Glomerular endothelial cell (primary cell): Measurements from ENCODE around the gene NR4A2. TPM values are rescaled to one million over a fixed set of nuclear protein-coding genes. Genes with fewer than 3 reads are reported as not detected.

Experiments used
- DNase-seq: peaks from one replicate; pipeline ENCODE4 v3.0.0-alpha.2; 2011; ENCODE audit warnings: low read depth, low spot score; ENCODE audit errors: extremely low read depth
- total RNA-seq: library from RNA; depleted of rRNA; stranded (reverse); fragments of >200 nt; gene quantifications from 2 replicates; pipeline ENCODE4 v1.2.3, GENCODE V29; 2015

Gene NR4A2
- total RNA-seq, 1 donor from 2014 or later: 0.58 TPM

DNA sequence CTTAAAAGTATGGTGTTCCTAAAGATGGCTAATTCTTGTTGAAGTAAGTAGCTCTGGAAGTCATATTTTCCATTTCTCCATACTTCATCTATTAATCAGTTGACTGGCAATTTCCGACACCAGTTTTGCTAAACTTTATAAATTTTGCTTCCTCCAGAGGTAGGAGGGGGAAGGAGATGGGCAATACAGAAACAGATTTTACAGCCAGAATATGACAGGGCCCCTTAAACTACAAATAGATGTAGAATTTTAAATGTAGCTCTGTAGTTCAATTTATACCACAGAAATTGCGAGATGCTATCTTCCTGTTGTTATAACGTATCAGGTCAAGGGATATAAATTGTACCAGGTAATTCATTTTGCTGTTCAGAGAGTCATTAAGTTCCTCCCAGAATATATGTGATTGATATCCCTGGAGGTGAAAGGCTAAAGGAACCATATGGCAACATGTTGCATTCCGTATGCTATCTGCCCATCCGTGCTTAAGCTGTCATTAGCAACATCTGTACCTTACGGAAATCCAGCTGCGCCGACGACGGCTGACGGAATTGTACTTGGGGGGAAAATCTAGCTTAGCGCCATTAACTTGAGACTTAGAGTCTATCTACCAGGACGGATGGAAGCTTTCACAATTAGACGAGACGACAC lies 8.4 kb upstream of the NR4A2 start:
- no peak for DNase-seq

DNA sequence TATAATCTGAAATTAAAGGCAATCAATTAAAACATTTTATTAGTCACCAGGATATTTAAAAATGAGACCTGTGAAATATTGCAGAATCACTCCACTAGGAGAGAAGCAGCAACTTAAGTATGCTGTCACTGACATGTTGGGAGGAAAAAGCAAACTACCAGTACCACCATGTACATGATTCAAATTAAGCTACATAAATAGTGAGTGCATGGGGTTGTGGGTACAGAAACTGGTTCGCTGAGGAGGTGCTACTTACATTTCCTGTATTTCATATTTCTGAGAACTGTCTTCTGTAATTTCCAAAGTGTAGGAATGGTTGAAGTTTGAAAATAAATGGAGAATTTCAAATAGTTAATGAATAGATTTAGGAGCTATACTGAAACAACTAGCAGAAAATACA lies 7.9 kb upstream of the NR4A2 start:
- no peak for DNase-seq

DNA sequence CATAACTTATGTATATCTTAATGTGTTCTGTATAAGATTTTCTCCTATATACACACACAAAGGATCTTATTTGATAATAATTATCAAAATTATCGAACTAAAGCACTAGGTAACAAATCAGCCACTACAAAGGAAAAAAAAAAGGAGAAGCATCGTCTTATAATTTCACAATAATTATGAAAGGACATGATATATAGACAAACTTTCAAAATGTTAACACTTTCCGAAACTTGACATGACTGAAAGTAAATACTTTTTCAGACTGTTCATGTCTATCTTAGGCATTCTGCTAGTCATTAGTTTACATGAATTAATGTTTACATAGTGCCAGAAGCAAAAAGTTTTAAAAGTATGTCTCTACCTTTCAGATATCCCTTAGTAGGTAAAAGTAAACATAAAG lies 7.3 kb upstream of the NR4A2 start:
- DNase-seq: no peak

- DNase-seq: no peak
Measured at GRCh38 chr2:156339110-156339847, 6.8 kb upstream of the NR4A2 start.

DNA sequence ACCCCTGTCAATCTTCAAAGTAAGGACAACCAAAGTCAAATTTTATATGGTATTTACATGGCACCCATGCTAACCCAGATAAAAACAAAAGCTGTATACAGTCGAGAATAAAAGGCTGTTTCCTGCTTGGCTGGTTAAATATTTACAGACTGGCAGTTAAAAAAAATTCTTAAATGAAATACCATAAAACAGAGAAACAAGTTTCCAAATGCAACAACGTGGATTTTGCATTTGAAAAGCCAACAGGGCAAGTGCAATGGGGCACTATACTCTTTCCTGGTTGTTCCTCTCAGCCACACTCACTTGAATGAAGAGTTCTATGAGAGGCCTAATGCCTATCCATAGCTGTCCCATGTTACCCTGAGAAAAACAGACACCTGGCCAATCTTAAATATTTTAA lies 6.1 kb upstream of the NR4A2 start:
- no peak for DNase-seq

GRCh38 chr2:156334496-156335478 lies 2.3 kb upstream of the NR4A2 start:
- no peak for DNase-seq

- DNase-seq: no peak
Measured at GRCh38 chr2:156333951-156334495, 1.5 kb upstream of the NR4A2 start.

DNA sequence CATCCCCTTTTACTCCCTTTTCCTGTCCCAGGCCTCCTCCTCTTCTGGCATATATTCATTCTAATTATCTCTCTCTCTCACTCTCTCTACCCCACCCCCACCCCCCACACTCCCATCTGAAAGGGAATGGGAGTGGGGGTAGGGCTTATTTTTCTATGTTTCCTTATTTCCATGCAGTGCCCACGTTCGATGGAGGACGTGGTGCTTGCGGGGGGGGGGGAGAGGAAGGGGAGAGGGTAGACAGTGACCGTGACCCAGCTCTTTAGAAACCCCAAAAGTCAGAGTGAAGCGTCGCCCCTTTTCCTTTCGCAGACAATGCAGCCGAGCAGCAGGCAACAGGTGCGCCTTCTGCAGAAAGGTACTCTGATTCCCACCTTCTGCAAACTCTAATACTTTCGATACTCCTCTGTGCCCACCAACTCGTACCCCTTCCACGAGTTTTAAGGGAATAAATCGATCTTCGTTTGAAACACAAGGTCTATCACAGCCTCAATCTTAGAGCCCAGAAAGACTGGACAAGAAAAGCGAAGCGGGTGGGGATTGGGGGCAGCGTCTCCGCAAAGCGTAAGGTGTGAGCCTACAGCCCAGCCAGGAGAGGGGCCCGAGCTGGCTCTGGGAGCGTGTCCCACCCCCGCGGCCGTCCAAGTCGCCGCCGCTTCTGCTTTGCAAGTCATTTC lies 891 bp upstream of the NR4A2 start:
- no peak for DNase-seq

- no peak for DNase-seq
Measured at GRCh38 chr2:156332284-156332533, 312 bp downstream of the NR4A2 start.

DNA sequence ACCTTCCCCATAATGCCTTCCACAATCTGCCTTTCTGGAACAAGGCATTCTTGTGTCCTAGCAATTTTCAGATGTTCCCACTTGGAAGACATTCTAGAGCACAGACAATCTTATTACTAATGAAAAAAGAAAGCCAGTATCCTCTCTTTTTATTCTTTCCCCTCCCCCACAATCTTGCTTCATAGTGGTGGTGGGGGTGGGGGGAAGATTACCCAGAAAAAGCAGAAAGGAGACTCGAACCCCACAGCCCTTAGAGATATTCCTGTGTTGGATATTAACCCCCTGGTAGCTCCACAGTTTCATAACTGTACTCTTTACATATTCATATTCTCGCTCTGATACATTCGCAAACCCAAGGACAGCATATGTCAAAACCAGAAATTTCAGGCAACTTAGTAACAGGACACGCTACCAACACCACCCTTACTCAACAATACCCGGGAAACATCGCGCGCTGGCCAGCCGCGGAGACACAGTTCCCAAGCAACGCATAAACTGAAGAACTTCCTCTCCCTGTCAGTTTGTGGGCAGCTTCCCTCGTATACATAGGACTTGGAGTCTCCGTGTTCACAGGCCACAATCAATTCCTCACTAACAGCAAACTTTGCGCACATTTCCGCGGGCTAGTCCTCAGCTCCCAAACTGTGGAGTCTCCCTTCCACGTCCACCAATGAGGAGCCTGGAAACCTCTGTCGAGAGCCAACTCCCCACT lies 793 bp downstream of the NR4A2 start:
- DNase-seq: no peak

DNA sequence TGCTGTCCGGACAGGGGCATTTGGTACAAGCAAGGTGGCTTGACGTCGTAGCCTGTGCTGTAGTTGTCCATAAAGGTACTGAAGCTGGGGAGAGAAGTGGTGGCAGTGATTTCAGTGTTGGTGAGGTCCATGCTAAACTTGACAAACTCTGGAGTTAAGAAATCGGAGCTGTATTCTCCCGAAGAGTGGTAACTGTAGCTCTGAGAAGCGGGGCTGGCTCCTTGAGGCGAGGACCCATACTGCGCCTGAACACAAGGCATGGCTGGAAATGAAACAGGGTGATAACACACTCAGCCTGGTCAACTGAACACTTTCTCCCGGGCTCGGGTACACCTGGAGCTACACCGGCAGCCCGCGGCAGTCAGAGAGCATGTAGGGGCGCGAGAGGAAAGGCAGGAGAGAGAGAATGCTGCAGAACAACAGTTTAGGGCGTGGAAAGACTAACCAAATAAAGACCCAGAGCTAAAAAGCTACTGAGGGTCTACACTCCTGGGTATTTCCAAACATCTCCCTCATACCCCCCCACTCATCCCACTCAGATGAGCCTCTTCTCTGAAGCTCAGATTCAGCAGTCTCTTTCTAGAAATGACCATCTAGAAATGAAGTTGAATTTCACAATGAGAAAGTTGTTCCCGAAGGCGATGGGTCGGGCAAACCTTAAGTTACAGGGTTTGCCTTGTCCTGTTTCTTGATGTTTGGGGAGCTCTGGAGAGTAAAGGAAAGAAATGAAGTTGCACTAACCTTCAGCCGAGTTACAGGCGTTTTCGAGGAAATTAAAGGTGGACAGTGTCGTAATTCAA lies 2.4 kb downstream of the NR4A2 start:
- no peak for DNase-seq

DNA sequence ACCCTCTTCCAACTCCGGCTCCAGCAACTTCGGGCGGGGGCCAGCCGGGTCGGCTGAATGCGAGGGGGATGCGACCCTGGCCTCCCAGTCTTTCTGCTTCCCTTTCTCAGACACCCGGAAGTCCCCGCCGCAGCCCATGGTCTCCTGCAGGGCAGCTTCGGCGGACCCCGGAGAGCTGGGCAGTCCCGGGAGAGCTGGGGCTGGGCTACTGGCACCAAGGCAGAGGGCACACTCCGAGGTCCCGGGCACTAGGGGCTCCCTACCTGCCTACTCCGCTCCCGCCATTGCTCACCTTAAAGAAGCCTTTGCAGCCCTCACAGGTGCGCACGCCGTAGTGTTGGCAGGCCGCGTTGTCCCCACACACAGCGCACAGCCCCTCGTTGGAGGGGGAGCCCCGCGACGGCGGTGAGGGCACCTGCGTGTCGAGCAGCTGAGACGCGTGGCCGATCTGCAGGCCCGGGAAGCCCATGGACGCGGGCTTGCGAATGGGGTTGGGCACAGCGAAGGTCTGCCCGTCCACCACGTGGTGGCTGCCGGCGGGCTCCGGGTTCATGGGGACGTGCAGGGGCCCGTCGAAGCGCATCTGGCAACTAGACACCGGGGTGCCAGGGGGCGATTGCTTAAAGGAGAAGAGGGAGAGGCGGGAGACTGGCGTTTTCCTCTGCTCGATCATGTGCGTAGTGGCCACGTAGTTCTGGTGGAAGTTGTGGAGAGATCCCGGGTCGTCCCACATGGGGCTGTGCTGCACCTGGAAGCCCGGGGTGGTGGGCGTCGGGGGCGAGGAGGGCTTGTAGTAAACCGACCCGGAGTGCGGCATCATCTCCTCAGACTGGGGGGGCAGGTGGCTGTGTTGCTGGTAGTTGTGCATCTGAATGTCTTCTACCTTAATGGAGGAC lies 3.2 kb downstream of the NR4A2 start:
- no peak for DNase-seq

GRCh38 chr2:156327835-156328695 lies 4.5 kb downstream of the NR4A2 start:
- DNase-seq: no peak

DNA sequence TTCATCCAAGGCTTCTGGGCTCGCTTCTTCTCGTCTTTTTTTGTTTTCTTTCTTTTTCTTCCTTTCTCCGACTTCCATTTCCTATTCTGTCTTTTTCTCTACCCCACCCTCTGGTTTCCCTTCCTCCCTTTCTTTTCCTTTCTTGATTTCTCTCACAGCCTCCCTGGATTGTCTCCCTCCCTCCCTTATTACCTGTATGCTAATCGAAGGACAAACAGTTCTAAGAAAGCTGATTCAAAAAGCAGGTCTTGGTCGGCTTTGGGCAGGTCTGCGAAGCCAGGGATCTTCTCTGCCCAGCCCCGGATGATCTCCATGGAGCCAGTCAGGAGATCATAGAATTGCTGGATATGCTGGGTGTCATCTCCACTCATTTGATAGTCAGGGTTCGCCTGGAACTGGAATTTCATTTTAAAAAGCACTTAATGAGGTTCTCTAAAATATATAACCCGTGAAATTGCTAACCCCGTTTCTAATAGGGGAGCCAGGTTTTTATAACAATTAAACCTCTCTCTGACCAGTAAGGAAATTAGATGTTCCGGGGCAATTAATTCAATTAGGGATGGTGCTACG lies 5.9 kb downstream of the NR4A2 start:
- no peak for DNase-seq

- no peak for DNase-seq
Measured at GRCh38 chr2:156325688-156326525, 6.6 kb downstream of the NR4A2 start.

GRCh38 chr2:156323754-156324153 lies 8.8 kb downstream of the NR4A2 start:
- no peak for DNase-seq
